ENCODE data around the gene NOTUM.
"Not testable (repeated sequence)": the region's sequence is repeated elsewhere in the genome, so short reads cannot be mapped to it uniquely, and the experiment has no call there.

The NOTUM gene

DNA sequence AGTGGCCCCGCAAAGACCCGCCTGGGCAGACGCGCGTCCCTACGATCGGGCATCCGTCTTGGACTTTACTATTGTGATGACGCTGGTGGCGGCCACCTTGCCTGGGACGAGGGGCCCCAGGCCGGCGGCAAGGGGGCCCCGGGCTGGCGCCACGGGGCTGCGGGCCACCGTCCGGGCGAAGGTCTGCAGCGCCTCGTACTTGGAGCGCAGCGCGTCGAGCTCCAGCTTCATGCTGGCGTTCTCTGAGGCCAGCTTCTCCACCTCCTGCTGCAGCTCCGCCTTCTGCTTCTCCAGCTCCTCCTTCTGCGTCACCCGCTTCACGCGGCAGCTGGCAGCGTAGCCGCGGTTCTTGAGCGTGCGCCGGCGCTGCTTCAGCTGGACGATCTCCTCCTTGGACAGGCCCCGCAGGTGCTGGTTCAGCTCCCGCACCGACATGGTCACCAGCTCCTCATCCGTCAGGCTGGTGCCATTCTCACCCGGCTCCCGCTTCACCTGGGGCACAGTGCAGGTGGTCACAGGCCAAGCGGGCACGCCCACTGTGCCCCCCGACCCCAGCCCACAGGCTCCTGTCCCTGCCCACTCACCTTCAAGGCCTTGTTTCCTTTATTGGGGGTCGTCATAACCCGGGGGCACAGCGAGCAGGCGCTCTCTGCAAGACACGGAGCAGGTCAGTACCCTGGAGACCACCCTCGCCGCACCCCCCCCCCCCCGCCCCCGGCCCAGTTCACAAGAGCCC is 38.3 kb downstream of the NOTUM start:
- no peak for DNase-seq

- no peak for DNase-seq
Measured at GRCh38 chr17:81921996-81922565, 38.9 kb downstream of the NOTUM start.

GRCh38 chr17:81921537-81921862 is 39.5 kb downstream of the NOTUM start:
- no peak for DNase-seq

- no peak for DNase-seq
Measured at GRCh38 chr17:81920612-81921536, 40.1 kb downstream of the NOTUM start.

- DNase-seq: no peak
Measured at GRCh38 chr17:81918832-81919545, 42.0 kb downstream of the NOTUM start.

DNA sequence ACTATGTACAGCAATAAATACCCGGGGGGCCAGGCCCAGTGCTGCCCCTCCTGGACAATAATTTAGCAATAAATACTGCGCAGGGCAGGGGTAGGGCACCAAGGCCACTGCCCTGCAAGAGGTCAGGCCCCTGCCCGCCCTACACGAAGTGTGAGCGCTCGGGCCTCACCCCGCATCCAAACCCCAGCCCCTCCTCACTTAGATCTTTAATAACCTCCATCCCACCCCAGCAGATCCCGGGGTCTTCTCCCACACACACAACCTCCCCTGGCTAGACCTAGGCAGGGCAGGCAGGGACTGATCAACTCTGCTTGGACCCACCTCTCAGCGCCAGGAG is 42.7 kb downstream of the NOTUM start:
- DNase-seq: not testable (repeated sequence)

GRCh38 chr17:81917565-81918332 is 43.2 kb downstream of the NOTUM start, which contains the start of gene SIRT7:
TSS of gene SIRT7 (minus strand) at chr17:81918176. CDS start at chr17:81918131, 45 bp downstream.
- peak; percentile 82 for DNase-seq

DNA sequence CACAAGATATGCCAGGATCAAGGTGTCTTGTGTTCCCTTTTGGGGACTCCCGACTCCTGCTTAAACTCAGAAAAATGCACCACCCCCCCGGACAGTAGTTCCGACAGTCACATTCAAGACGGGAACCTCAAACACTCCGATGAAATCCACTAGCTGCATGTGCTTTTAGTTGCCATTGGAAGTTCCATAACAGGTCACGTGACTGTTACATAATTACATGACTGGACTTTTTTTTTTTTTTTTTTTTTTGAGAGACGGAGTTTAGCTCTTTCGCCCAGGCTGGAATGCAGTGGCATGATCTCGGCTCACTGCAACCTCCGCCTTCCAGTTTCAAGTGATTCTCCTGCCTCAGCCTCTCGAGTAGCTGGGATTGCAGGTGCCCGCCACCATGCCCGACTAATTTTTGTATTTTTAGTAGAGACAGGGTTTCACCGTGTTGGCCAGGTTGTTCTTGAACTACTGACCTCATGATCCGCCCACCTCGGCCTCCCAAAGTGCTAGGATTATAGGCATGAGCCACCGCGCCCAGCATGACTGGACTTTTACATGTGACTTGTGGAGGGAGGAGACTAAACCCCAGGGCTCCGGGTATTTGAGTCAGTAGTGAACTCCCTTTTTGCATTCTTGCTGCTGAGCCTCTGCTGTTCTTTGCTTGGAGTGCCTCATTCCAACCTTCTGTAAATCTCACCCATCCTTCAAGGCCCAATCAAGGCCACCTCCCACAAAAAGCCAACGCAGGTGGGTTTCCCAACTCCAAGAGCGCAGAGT is 44.6 kb downstream of the NOTUM start:
- DNase-seq: no peak

- DNase-seq: no peak
Measured at GRCh38 chr17:81915331-81915730, 45.7 kb downstream of the NOTUM start.

- no peak for DNase-seq
Measured at GRCh38 chr17:81914103-81914850, 46.7 kb downstream of the NOTUM start.

GRCh38 chr17:81913394-81914102 is 47.4 kb downstream of the NOTUM start:
- DNase-seq: no peak

DNA sequence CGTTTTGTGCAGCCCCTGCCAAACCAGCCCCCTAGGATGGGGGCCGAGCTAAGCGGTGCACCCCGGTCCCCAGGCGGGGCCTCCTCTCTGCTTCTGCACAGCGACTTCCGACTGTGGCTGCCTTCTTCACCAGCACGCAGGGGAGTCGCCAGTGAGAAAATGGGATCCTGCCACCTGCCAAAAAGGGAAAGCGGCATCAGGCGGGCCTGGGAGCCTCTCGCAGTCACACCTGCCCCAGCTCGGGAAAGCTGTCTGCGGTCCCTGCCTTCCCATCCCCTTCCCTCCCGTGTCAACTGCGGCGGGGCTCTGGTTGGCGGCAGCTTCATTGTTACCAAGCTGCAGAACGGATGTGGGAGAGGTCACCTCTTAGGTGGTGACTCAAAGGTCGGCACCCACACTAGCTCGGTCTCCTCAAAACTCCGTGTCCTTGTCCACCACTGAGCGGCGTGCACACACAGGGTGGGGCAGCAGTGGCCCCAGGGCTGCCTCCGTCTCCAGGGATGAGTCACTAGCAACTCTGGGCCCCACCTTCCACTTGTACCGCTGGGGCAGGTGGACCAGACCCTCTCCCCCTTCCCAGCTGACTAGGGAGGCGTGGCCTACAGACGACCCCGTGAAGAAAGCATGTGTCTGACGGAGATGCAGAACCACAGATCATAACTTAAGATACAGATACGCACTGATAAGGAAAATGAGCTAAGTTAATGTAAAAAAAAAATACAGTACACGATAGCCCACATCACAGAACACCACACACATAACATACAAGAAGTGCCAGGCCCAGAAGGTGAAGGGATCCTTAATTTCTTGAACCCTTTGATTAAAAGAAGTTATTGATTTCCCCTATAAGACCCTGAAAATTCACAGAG is 48.3 kb downstream of the NOTUM start:
- DNase-seq: no peak

GRCh38 chr17:81911969-81912368 is 49.0 kb downstream of the NOTUM start:
- DNase-seq: no peak

GRCh38 chr17:81911277-81911961 is 49.6 kb downstream of the NOTUM start, which contains the start of gene PCYT2:
TSS of gene PCYT2 (minus strand) at chr17:81911399. CDS start at chr17:81911355, 44 bp downstream.
- peak; percentile 91 for DNase-seq

- DNase-seq: no peak
Measured at GRCh38 chr17:81910840-81911276, 50.1 kb downstream of the NOTUM start.

- no peak for DNase-seq
Measured at GRCh38 chr17:81909966-81910839, 50.8 kb downstream of the NOTUM start.

GRCh38 chr17:81909231-81909630 is 51.8 kb downstream of the NOTUM start:
- DNase-seq: no peak
